GM19025 (cell line): ENCODE data around the gene ZNF236.

Experiments
- ATAC-seq: cut with Tn5 transposase; IDR thresholded peaks from one replicate; pipeline ENCODE4 v1.9.1; 2021; ENCODE audit warnings: mild to moderate bottlenecking, low read depth, moderate library complexity; ENCODE audit not compliant: unreplicated experiment

Gene ZNF236

GRCh38 chr18:77000527-77000926, 178.2 kb downstream of the ZNF236 start:
- no peak for ATAC-seq

- no peak for ATAC-seq
These were observed 178.7 kb downstream of the ZNF236 start for GRCh38 chr18:77001041-77001440.

DNA sequence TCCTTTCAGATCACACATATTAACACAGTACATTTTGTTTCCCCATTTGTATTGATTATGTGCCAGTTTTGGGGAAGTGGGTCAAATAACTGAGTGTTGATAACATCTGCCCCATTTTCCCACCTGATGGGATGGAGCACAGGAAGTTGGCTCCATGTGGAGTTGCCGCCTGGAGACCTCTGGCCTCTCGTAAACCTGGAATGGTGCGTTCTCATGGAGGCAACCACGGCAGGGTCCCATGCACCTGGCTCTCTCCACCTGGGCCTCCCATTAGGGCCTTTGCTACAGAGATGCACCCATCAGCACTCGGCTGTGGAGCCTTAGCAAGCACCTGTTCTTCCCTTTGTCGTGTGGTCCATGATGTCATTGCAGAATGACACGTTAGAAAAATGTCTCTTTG, 179.6 kb downstream of the ZNF236 start:
- ATAC-seq = no peak

DNA sequence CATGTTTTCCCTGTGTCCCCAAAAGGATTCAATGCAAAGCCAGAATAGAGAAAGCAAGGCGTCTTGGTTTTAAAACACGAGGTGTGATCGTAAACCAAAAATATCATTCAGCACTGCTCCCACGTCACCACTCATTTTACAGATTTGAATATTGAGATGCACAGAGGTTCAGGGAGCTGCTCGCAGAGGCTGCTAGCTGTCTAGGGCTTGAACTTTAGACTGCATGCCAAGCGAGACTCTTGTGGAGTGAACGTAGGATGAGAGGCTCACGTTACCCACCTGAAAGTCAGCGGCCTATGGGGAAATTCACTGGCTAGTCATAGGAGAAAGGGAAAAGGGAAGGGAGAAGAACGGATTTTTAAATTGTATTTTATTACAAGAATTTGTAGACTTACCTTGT, 180.1 kb downstream of the ZNF236 start:
- ATAC-seq = no peak

DNA sequence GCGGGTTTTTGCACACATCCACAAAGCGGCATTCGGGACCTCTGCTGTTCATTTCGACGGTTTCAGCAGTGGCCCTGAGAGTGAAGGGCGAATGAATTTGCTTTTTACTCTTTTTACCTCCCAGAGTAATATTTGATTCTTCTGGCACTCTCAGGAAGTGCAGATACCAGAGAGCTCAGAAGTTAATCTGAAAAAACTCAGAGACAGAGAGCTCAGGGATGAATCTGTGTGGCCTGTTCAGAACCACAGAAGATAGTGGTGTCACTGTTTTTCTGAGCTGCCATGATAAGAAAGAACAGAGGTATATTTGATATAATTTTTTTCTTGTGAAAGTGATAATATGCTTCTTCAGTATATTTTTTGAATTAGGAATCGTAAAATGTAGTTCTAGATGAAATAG, 181.0 kb downstream of the ZNF236 start:
- no peak for ATAC-seq

DNA sequence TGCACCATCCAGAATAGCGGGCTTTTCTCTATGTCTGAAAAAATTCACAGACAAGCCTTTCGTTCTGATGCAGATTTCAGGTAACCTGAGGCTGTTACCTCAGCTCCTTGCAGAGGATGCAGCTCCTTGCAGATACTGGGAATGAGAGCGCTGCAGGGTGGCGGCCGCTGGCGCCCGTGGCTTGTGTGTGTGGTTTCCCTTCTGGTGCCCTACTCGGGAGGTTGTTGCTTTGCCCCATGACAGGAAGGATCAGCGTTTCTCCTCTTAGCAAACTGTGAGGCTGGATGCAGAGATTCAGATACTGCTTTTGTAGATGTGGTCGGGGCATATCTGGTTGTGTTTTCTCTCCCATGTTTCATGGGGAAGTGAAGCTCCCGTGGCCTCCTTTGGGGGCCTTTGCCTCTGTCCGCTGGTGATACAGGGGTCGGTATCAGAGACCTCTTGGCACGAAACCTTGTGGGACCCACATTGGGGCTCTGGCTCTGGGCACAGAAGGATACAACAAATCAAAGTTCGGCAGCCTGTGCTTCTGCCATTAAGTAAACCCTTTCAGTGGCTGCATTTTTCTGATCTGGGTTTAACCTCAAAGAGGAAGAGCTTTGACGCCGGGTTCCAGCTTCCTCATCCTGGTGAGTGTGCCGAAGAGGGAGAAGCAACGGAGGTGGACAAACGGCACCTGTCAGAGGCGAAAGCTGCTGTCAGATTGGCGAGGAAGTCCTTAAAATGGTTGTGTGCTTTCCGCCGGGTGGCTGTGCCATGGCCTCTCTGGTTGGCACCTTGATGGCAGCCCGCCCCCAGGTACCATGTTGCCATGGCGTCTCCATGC, 182.4 kb downstream of the ZNF236 start:
- no peak for ATAC-seq

DNA sequence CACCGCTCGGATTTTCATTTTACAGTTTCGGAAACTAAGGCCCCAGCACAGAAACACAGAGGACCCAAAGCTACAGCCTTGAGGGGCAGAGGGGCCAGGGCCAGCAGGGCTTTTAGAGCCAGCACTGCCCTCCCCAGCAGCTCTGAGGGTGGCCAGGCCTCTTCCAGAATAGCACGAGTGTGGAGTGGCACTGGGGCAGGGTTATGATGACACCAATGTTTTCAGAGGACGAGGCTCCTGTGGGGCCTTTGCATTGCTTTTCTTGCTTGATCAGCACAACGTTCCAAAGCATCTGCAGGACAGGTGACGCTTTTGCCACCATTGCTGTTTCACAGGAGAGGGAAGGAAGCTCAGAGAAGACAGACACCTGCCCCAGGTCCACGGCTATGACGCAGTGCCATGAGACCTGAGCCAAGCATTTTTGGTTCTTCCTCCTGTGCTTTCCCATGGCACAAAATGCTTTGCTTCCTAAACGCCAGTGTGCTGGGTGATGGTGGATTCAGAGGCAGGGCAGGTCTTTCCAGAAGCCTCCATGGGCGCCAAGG, 183.4 kb downstream of the ZNF236 start:
- ATAC-seq = no peak

DNA sequence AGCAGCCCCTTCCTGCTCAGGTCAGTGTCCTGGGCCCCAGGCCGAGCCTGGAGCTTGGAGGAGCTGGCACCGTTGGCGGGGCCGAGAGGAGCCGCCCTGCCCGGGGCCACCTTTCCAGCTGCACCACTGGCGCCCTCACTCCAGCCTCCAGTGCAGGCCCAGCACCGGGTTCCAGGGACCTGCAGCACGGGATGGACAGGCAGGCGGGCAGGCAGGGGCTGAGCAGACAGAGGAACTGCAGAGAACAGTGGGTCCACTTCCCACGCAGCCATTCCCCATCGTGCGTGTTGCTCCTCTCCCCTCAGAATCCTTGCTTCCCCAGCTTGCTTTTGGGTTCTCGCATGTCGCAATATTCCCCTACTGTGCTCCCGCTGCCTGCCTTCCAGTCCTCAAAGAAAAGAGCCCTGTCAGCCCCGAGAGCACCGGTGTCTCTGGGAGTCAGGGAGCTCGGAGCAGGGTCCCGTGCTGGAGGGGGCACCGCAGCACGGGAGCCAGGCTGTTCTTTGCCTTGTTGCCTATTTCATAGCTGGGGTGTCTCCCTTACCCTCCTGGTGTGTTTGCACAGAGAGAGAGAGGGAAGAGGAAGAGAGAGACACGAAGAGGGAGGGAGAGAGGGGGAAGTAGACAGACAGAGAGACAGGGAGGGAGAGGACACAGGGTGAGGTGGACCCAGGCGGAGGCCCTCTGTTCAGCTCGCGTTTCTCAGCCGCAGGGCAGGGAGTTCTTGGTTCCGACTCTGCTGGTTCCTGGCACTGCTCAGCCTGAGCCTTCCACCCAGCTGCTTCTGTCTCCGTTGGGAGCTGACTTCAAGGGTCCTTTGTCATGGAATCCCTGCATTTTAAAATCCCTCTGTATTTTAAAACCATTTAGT, 184.2 kb downstream of the ZNF236 start:
- ATAC-seq = no peak

GRCh38 chr18:77007251-77007650, 184.9 kb downstream of the ZNF236 start:
- no peak for ATAC-seq

- no peak for ATAC-seq
These were observed 185.6 kb downstream of the ZNF236 start for GRCh38 chr18:77008006-77008405.

DNA sequence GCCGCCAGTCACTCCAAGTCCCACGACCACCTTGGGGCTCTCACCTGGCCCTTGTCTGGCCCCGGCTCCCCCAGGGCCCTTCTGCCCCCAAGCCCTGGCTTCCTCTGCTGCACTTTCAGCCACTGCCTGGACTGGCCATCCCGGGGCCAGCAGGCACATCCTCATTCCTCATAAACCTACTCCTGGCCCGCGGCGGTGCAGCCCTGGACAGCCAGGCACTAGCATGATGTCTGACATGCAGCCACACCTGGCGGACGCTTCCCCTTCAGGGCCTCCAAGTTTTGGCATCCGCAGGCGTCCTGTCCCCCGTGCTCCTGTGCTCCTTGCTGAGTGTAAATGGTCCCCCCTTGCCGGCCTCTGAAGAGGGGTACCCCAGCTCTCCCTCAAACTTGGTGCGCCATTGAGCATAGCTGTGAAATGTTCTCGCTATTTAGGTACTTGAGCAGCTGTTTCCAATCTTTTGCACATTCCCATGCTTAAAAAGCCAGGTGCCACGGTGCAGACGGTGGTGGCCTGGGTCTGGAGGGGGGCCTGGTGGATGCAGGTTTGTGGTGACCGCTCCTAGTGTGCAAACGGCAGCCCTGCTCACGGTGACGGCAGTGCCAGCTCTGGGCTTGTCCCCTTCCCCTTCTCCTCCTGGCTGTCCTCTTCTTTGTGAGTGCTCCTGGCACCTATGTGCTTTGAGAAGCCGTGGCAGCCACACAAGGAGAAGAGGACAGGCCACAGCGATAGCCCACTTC, 186.4 kb downstream of the ZNF236 start:
- no peak for ATAC-seq

- no peak for ATAC-seq
These were observed 187.3 kb downstream of the ZNF236 start for GRCh38 chr18:77009675-77010074.

- no peak for ATAC-seq
These were observed 189.8 kb downstream of the ZNF236 start for GRCh38 chr18:77012120-77012519.

DNA sequence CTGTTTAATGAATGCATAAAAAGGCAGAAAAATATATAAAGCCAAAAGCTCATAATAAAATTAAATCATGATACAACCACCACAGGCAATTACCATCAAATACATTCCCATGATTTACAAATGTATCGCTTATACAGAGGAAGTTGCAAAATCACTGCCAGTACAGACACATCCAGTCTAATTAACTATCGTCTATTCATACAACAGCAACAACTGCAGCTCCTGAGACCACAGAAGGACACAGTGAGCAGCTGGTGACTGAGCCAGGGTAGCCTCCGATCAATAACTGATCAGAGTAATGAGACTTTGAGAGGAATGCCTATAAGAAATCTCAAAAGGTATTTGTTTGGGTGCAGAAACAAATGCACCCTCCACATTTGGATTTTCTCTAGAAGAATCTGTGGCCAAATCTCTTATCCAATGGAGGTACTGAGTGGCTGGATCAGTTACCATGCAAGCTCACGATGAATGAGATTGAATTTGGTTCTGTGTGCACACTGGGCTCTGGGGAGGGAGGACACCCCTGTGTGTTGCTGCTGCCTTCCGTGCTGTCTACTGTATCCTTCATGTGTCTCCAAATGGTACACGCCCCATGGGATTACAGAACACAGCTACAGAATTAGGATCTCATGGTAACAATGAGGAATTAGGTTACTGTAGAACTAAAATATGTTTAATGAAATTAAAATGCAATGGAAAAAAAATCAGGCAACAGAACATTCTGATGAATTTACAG, 190.6 kb downstream of the ZNF236 start:
- ATAC-seq = no peak

DNA sequence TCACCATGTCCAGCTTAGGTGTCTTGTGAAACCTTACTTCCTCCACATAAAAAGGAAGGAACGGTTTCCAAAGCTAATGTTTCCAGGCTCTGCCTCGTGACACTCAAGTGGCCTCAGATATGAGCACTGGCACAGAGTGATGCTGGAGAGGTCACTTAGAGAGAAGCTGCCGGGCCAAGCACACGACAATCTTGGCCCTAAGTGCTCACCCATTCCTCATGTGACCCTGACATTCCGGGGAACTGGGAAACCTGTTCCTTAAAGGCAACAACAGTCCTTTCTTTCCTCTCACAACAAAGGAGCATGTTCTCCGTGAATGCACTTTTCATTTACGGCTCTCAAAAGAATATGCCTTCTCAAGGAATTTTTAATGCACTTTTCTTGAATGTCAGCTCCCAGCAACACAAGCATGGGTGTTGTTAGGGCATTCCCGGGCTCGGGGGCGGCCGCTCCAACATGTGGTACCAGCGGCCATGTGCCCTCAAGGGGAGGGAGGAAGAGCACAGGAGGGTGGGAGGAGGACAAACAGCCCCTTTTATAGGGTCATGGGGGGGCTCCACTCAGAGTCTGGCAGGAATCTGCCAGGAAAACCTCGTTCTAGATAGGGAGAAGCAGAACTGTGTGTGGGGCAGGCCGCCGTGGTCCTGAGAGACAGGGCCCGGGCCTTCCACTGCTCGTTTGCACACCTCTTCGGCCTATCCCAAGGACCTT, 191.6 kb downstream of the ZNF236 start:
- ATAC-seq = no peak

GRCh38 chr18:77014538-77014937, 192.2 kb downstream of the ZNF236 start:
- no peak for ATAC-seq

DNA sequence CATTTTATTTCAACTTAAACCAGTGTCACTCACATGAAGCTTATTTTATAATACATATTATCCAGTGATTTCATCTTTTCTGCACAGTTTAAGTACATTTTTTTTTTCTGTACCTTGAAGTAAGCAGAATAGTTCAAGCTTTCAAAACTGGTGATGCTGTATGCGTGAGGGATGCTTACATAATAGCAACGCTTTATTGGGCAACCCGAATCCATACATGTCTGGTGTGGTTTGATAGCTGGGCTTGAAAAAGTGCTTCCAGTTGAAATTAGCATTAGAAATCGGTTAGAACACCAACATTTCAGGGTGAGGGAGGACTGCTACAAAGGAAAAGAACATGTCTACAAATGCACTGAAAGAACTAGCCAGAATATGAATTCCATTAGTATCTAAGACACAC, 192.8 kb downstream of the ZNF236 start:
- no peak for ATAC-seq

- no peak for ATAC-seq
These were observed 193.7 kb downstream of the ZNF236 start for GRCh38 chr18:77015771-77016710.
